Endometrial microvascular endothelial cells (primary cell): ENCODE results near the gene DGKQ. TPM values are rescaled to one million over a fixed set of nuclear protein-coding genes. Genes with fewer than 3 reads are reported as not detected.

ENCODE experiments used
- in situ Hi-C: cut with HindIII; loops from 2 replicates; pipeline ENCODE4 v1.10.0; 2017; ENCODE audit warnings: low sequenced_read_pairs, low pct_unique_long_range_greater_than_20kb; ENCODE audit errors: inconsistent ontology term
- total RNA-seq: library from RNA; depleted of rRNA; stranded (reverse); fragments of >200 nt; gene quantifications from one replicate; pipeline ENCODE4 v1.2.3, GENCODE V29; 2015; ENCODE audit errors: inconsistent ontology term

The DGKQ gene
- total RNA-seq, 1 donor from 2014 or later, result 17.3 TPM

GRCh38 chr4:917992-918391 lies 55.4 kb downstream of the DGKQ start:
- in situ Hi-C loops, result no loop called here

GRCh38 chr4:917466-917865 lies 55.9 kb downstream of the DGKQ start:
- in situ Hi-C loops, result no loop called here

GRCh38 chr4:915595-915994 lies 57.8 kb downstream of the DGKQ start:
- in situ Hi-C loops, result no loop called here

- in situ Hi-C loops, result no loop called here
Observed at GRCh38 chr4:915041-915474, 58.3 kb downstream of the DGKQ start.

- in situ Hi-C loops, result no loop called here
Observed at GRCh38 chr4:914531-914930, 58.8 kb downstream of the DGKQ start.

GRCh38 chr4:913280-913618 lies 60.1 kb downstream of the DGKQ start:
- in situ Hi-C loops, result no loop called here

GRCh38 chr4:912548-913279 lies 60.7 kb downstream of the DGKQ start:
- in situ Hi-C loops, result no loop called here

- in situ Hi-C loops, result no loop called here
Observed at GRCh38 chr4:911871-912490, 61.4 kb downstream of the DGKQ start.

GRCh38 chr4:911221-911751 lies 62.1 kb downstream of the DGKQ start:
- in situ Hi-C loops, result no loop called here

- in situ Hi-C loops, result no loop called here
Observed at GRCh38 chr4:910366-911091, 62.8 kb downstream of the DGKQ start.

GRCh38 chr4:909821-910220 lies 63.5 kb downstream of the DGKQ start:
- in situ Hi-C loops, result no loop called here

- in situ Hi-C loops, result no loop called here
Observed at GRCh38 chr4:909131-909571, 64.2 kb downstream of the DGKQ start.

Other genes with a start within 250 kb of the DGKQ start
- not detected for gene CPLX1, start 147.4 kb downstream of the DGKQ start, total RNA-seq
- gene GAK, start 41.3 kb downstream of the DGKQ start, total RNA-seq, result 79.9 TPM
- gene TMEM175, start 41.1 kb downstream of the DGKQ start, total RNA-seq, result 16.3 TPM
- gene IDUA, start 13.5 kb upstream of the DGKQ start, total RNA-seq, result 3.0 TPM
- gene SLC26A1, start 19.8 kb upstream of the DGKQ start, total RNA-seq, result not detected
- 11.9 TPM for gene FGFRL1, start 38.1 kb upstream of the DGKQ start, total RNA-seq
- 0.19 TPM for gene RNF212, start 140.0 kb upstream of the DGKQ start, total RNA-seq
- 3.3 TPM for gene SPON2, start 199.0 kb upstream of the DGKQ start, total RNA-seq